ENCODE measurements around the gene RHOG.

DNA sequence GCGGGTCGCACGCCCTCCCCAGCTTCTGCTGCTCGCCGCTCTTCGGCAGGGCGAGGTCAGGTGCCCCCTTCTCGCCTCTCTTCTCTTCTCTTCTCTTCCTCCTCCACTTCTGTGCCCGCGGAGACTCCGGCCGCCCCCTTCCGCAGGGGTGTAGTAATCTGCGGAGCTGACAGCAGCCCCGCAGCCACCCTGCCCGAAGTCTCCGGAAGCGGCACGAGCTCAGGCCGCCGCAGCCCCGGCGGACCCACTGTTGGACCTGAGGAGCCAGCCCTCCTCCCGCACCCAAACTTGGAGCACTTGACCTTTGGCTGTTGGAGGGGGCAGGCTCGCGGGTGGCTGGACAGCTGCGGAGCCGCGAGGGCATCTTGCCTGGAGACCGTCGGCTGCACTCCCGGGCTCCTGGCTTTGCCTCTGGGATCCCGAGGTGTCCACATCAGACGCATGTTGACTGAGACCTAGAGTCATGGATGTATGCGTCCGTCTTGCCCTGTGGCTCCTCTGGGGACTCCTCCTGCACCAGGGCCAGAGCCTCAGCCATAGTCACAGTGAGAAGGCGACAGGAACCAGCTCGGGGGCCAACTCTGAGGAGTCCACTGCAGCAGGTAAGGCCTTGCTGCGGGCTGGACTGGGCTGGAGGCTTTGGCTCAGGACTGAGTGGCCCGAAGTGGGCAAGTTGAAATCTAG, 15.2 kb upstream of the RHOG start:
- TF ChIP-seq POLR2AphosphoS5 (IDR thresholded peaks at IDR 0.05), result no peak
- TF ChIP-seq, protein P1, sequence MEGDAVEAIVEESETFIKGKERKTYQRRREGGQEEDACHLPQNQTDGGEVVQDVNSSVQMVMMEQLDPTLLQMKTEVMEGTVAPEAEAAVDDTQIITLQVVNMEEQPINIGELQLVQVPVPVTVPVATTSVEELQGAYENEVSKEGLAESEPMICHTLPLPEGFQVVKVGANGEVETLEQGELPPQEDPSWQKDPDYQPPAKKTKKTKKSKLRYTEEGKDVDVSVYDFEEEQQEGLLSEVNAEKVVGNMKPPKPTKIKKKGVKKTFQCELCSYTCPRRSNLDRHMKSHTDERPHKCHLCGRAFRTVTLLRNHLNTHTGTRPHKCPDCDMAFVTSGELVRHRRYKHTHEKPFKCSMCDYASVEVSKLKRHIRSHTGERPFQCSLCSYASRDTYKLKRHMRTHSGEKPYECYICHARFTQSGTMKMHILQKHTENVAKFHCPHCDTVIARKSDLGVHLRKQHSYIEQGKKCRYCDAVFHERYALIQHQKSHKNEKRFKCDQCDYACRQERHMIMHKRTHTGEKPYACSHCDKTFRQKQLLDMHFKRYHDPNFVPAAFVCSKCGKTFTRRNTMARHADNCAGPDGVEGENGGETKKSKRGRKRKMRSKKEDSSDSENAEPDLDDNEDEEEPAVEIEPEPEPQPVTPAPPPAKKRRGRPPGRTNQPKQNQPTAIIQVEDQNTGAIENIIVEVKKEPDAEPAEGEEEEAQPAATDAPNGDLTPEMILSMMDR (IDR thresholded peaks at IDR 0.05), result no peak

All from stomach (tissue), 4 donors.